ENCODE results near the gene YIPF5. TPM values are rescaled to one million over a fixed set of nuclear protein-coding genes. Genes with fewer than 3 reads are reported as not detected.

YIPF5 gene
- total RNA-seq, 1 donor from 2014 or later: 42.5 TPM

- Mint-ChIP-seq H3K9me3 (ENCODE audit: unreplicated experiment) (no peaks in the 10 kb centered on the region), H3K27me3 (ENCODE audit: unreplicated experiment) (peaks cover 1% of the 10 kb centered on the region), H3K27ac (ENCODE audit: unreplicated experiment) (no peak overlapping the region), H3K4me3 (ENCODE audit: unreplicated experiment) (no peak overlapping the region), H3K4me1 (ENCODE audit: low read depth, unreplicated experiment) (no peaks in the 10 kb centered on the region), H3K36me3 (ENCODE audit: unreplicated experiment) (peaks cover 2% of the 10 kb centered on the region)
- DNase-seq: no peak
- TF ChIP-seq, protein P1, sequence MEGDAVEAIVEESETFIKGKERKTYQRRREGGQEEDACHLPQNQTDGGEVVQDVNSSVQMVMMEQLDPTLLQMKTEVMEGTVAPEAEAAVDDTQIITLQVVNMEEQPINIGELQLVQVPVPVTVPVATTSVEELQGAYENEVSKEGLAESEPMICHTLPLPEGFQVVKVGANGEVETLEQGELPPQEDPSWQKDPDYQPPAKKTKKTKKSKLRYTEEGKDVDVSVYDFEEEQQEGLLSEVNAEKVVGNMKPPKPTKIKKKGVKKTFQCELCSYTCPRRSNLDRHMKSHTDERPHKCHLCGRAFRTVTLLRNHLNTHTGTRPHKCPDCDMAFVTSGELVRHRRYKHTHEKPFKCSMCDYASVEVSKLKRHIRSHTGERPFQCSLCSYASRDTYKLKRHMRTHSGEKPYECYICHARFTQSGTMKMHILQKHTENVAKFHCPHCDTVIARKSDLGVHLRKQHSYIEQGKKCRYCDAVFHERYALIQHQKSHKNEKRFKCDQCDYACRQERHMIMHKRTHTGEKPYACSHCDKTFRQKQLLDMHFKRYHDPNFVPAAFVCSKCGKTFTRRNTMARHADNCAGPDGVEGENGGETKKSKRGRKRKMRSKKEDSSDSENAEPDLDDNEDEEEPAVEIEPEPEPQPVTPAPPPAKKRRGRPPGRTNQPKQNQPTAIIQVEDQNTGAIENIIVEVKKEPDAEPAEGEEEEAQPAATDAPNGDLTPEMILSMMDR (IDR thresholded peaks at IDR 0.05; ENCODE audit: partially characterized antibody, unreplicated experiment): no peak
Measured at GRCh38 chr5:144114571-144114970, 55.9 kb downstream of the YIPF5 start.

Other genes with a start within 250 kb of the YIPF5 start
- gene KCTD16, start 214 bp upstream of the YIPF5 start, total RNA-seq (ENCODE audit: unreplicated experiment): 16.9 TPM